AG09319 (cell line): ENCODE results near the gene REC8.

Source experiments
- DNase-seq: peaks from one replicate; pipeline ENCODE4 v3.0.0-alpha.2; 2010; ENCODE audit warnings: low read depth; ENCODE audit errors: extremely low read depth
- CTCF ChIP-seq: IDR thresholded peaks from 2 replicates; pipeline ENCODE4 v1.5.1; 2011; ENCODE audit warnings: low read depth, mild to moderate bottlenecking, inconsistent platforms, low read length, moderate library complexity

REC8 gene

GRCh38 chr14:24179961-24180796 lies 8.3 kb downstream of the REC8 start:
- peak; percentile 63 for DNase-seq
- TF ChIP-seq CTCF = no peak

- TF ChIP-seq CTCF = no peak
- DNase-seq = no peak
Measured at GRCh38 chr14:24181371-24182077, 9.6 kb downstream of the REC8 start.

GRCh38 chr14:24182110-24182882 lies 10.4 kb downstream of the REC8 start:
- no peak for DNase-seq
- TF ChIP-seq CTCF = no peak

- TF ChIP-seq CTCF = no peak
- no peak for DNase-seq
Measured at GRCh38 chr14:24183014-24183481, 11.2 kb downstream of the REC8 start.

- TF ChIP-seq CTCF = no peak
- no peak for DNase-seq
Measured at GRCh38 chr14:24184104-24184970, 12.5 kb downstream of the REC8 start.

- DNase-seq = no peak
- TF ChIP-seq CTCF = no peak
Measured at GRCh38 chr14:24185026-24185425, 13.1 kb downstream of the REC8 start.
